IMR-90 (cell line): ENCODE measurements around the gene RUNX2. TPM values are rescaled to one million over a fixed set of nuclear protein-coding genes. Genes with fewer than 3 reads are reported as not detected.

Experiments
- ATAC-seq: fragments of 200-7000 bp; cut with Tn5 transposase; 2 replicates; pipeline ENCODE4 v1.9.1; 2020; ENCODE audit warnings: low read depth, mild to moderate bottlenecking, moderate library complexity
- BruUV-seq: library from RNA; stranded (reverse); fragments of 400-500 nt; replicated peaks from 2 replicates; lab custom pipeline; 2021; lab: Mats Ljungman, UMichigan
- CTCF ChIA-PET: fragments of 300-600 bp; formaldehyde crosslinking; extraction: SDS; loops from one replicate; lab custom pipeline; 2021; ENCODE audit warnings: antibody characterized with exemption; lab: Yijun Ruan, JAX
- POLR2A ChIA-PET: fragments of 300-600 bp; sonication (Branson Sonifier 250); formaldehyde crosslinking; loops from one replicate; lab custom pipeline; 2022; ENCODE audit warnings: antibody characterized with exemption; ENCODE audit not compliant: unreplicated experiment; lab: Charles Lee
- DNase-seq: peaks from one replicate; pipeline ENCODE4 v3.0.0; 2013
- H2AFZ ChIP-seq: replicated peaks from 2 replicates; pipeline ENCODE3; 2013; ENCODE audit warnings: low read length, mild to moderate bottlenecking; ENCODE audit not compliant: poor library complexity
- H2AK5ac ChIP-seq: 2 replicates; pipeline ENCODE4 v1.6.1; 2013; ENCODE audit warnings: low read depth, low read length, inconsistent platforms
- H2AK9ac ChIP-seq: replicated peaks from 2 replicates; pipeline ENCODE3; 2013; ENCODE audit warnings: mild to moderate bottlenecking, low read depth, low read length, moderate library complexity; ENCODE audit not compliant: poor library complexity
- H2BK120ac ChIP-seq: 2 replicates; pipeline ENCODE4 v1.6.1; 2013; ENCODE audit warnings: low read depth, low read length, inconsistent platforms
- H2BK15ac ChIP-seq: 3 replicates; pipeline ENCODE4 v1.6.1; 2013; ENCODE audit warnings: low read depth, low read length, inconsistent platforms
- H2BK20ac ChIP-seq: 2 replicates; pipeline ENCODE4 v1.6.1; 2013; ENCODE audit warnings: low read depth, mild to moderate bottlenecking, inconsistent platforms, low read length, moderate library complexity
- H2BK5ac ChIP-seq: 2 replicates; pipeline ENCODE4 v1.6.1; 2013; ENCODE audit warnings: mild to moderate bottlenecking, low read depth, low read length, inconsistent platforms; ENCODE audit not compliant: poor library complexity, severe bottlenecking
- H3K14ac ChIP-seq: replicated peaks from 2 replicates; pipeline ENCODE4 v1.6.1; 2013; ENCODE audit warnings: low read depth, low read length, inconsistent platforms
- H3K18ac ChIP-seq: 2 replicates; pipeline ENCODE4 v1.6.1; 2013; ENCODE audit warnings: low read depth, low read length, control low read depth
- H3K23ac ChIP-seq: 2 replicates; pipeline ENCODE4 v1.6.1; 2013; ENCODE audit warnings: low read depth, low read length, inconsistent platforms
- H3K27ac ChIP-seq: 2 replicates; pipeline ENCODE4 v1.5.1; 2013; ENCODE audit warnings: mild to moderate bottlenecking, control low read depth, low read length; ENCODE audit not compliant: insufficient read depth
- H3K27me3 ChIP-seq: 2 replicates; pipeline ENCODE4 v1.6.1; 2013; ENCODE audit warnings: low read length; ENCODE audit not compliant: control insufficient read depth, insufficient read depth
- H3K36me3 ChIP-seq: 2 replicates; pipeline ENCODE4 v1.6.1; 2013; ENCODE audit warnings: low read length, mixed read lengths; ENCODE audit not compliant: control insufficient read depth, insufficient read depth
- H3K4ac ChIP-seq: 2 replicates; pipeline ENCODE4 v1.6.1; 2013; ENCODE audit warnings: low read depth, low read length, inconsistent platforms
- H3K4me1 ChIP-seq: 2 replicates; pipeline ENCODE4 v1.6.1; 2013; ENCODE audit warnings: low read length, mixed read lengths; ENCODE audit not compliant: control insufficient read depth, insufficient read depth
- H3K4me2 ChIP-seq: 2 replicates; pipeline ENCODE4 v1.6.1; 2013; ENCODE audit warnings: low read depth, mild to moderate bottlenecking, control low read depth, low read length, moderate library complexity
- H3K4me3 ChIP-seq: 2 replicates; pipeline ENCODE4 v1.5.1; 2013; ENCODE audit warnings: low read depth, mild to moderate bottlenecking, control low read depth, low read length, moderate library complexity; ENCODE audit not compliant: insufficient read depth
- H3K56ac ChIP-seq: 2 replicates; pipeline ENCODE4 v1.6.1; 2013; ENCODE audit warnings: low read length, inconsistent platforms; ENCODE audit not compliant: insufficient read depth; ENCODE audit errors: extremely low read depth
- H3K79me1 ChIP-seq, 2 experiments: 2 replicates each; pipeline ENCODE4 v1.6.1; 2013; ENCODE audit warnings: low read length in 2 of 2, inconsistent platforms in 1 of 2, low read depth in 1 of 2
- H3K9ac ChIP-seq: 2 replicates; pipeline ENCODE4 v1.6.1; 2013; ENCODE audit warnings: low read depth, low read length, control low read depth
- H3K9me1 ChIP-seq: 2 replicates; pipeline ENCODE4 v1.6.1; 2013; ENCODE audit warnings: low read length, inconsistent platforms; ENCODE audit not compliant: insufficient read depth
- H3K9me3 ChIP-seq: 2 replicates; pipeline ENCODE4 v1.6.1; 2013; ENCODE audit warnings: low read length; ENCODE audit not compliant: control insufficient read depth, insufficient read depth
- H4K20me1 ChIP-seq: 2 replicates; pipeline ENCODE4 v1.6.1; 2013; ENCODE audit warnings: low read length, inconsistent platforms; ENCODE audit not compliant: insufficient read depth
- H4K5ac ChIP-seq: 2 replicates; pipeline ENCODE4 v1.6.1; 2013; ENCODE audit warnings: mild to moderate bottlenecking, low read depth, low read length, control low read depth
- H4K8ac ChIP-seq, 2 experiments: 2 replicates each; pipeline ENCODE4 v1.6.1; 2013; ENCODE audit warnings: low read depth in 2 of 2, low read length in 2 of 2, control low read depth in 1 of 2, inconsistent platforms in 1 of 2
- H4K91ac ChIP-seq: 2 replicates; pipeline ENCODE4 v1.6.1; 2013; ENCODE audit warnings: low read depth, low read length, inconsistent platforms; ENCODE audit not compliant: insufficient read depth
- BHLHE40 ChIP-seq: fragments of 150-350 bp; IDR thresholded peaks from 2 replicates; pipeline ENCODE4 v1.6.1; 2016; ENCODE audit warnings: mild to moderate bottlenecking, low read depth, low read length
- CEBPB ChIP-seq: IDR thresholded peaks from 2 replicates; pipeline ENCODE4 v1.6.1; 2012; ENCODE audit warnings: low read depth, low read length, improper control_type of control experiment
- CHD1 ChIP-seq: IDR thresholded peaks from 2 replicates; pipeline ENCODE4 v1.6.1; 2012; ENCODE audit warnings: low read depth, low read length, improper control_type of control experiment
- CTCF ChIP-seq: conservative IDR thresholded peaks from 2 replicates; pipeline ENCODE4 v1.5.1; 2012; ENCODE audit warnings: mild to moderate bottlenecking, low read depth, low read length, improper control_type of control experiment
- ELK1 ChIP-seq: fragments of 150-350 bp; IDR thresholded peaks from 2 replicates; pipeline ENCODE4 v1.6.1; 2016; ENCODE audit warnings: low read depth, mild to moderate bottlenecking, low read length, moderate library complexity, borderline replicate concordance
- FOS ChIP-seq: fragments of 150-350 bp; IDR thresholded peaks from 2 replicates; pipeline ENCODE4 v1.6.1; 2016; ENCODE audit warnings: low read depth, low read length
- MAFK ChIP-seq: IDR thresholded peaks from 2 replicates; pipeline ENCODE4 v1.6.1; 2012; ENCODE audit warnings: low read depth, low read length, improper control_type of control experiment
- MAZ ChIP-seq: IDR thresholded peaks from 2 replicates; pipeline ENCODE4 v1.6.1; 2012; ENCODE audit warnings: low read depth, mild to moderate bottlenecking, low read length, improper control_type of control experiment, moderate library complexity, borderline replicate concordance
- MXI1 ChIP-seq: IDR thresholded peaks from 2 replicates; pipeline ENCODE4 v1.6.1; 2012; ENCODE audit warnings: low read depth, mild to moderate bottlenecking, low read length, moderate library complexity, borderline replicate concordance
- NFE2L2 ChIP-seq: fragments of 150-350 bp; IDR thresholded peaks from 2 replicates; pipeline ENCODE4 v1.6.1; 2016; ENCODE audit warnings: low read depth, mild to moderate bottlenecking, low read length
- POLR2A ChIP-seq: IDR thresholded peaks from 2 replicates; pipeline ENCODE4 v1.6.1; 2012; ENCODE audit warnings: mild to moderate bottlenecking, low read depth, low read length
- RAD21 ChIP-seq: IDR thresholded peaks from 2 replicates; pipeline ENCODE4 v1.6.1; 2012; ENCODE audit warnings: low read length, improper control_type of control experiment
- RCOR1 ChIP-seq: IDR thresholded peaks from 2 replicates; pipeline ENCODE4 v1.6.1; 2012; ENCODE audit warnings: mild to moderate bottlenecking, low read length, improper control_type of control experiment; ENCODE audit not compliant: insufficient replicate concordance
- RFX5 ChIP-seq: IDR thresholded peaks from 2 replicates; pipeline ENCODE4 v1.8.0; 2012; ENCODE audit warnings: low read depth, mild to moderate bottlenecking, low read length, moderate library complexity
- SMC3 ChIP-seq: fragments of 150-350 bp; IDR thresholded peaks from 2 replicates; pipeline ENCODE4 v1.6.1; 2016; ENCODE audit warnings: low read depth, mild to moderate bottlenecking, antibody characterized with exemption, low read length, moderate library complexity
- USF2 ChIP-seq: fragments of 150-350 bp; IDR thresholded peaks from 2 replicates; pipeline ENCODE4 v1.6.1; 2017; ENCODE audit warnings: mild to moderate bottlenecking, antibody characterized with exemption, low read length, low read depth
- WGBS, 2 experiments: methylation state at CpG; one replicate each; pipeline versions ENCODE4 v1.1.5 to v1.1.7; 2013; ENCODE audit warnings: missing lambda C conversion rate in 2 of 2; ENCODE audit not compliant: insufficient read length in 1 of 2; ENCODE audit errors: extremely low coverage in 2 of 2; 5-methylcytosine and 5-hydroxymethylcytosine counted together
- dilution Hi-C: fragments of 300-500 bp; cut with HindIII; formaldehyde crosslinking; loops from one replicate; pipeline ENCODE4 v1.14.3; 2018; ENCODE audit warnings: low sequenced_read_pairs; ENCODE audit not compliant: unreplicated experiment
- in situ Hi-C: fragments of 300-500 bp; cut with MboI; formaldehyde crosslinking; loops from 3 replicates; pipeline ENCODE4 v1.14.3; 2019; ENCODE audit warnings: low sequenced_read_pairs, inconsistent platforms, mixed read lengths
- intact Hi-C: fragments of 100-400 bp; cut with micrococcal nuclease; formaldehyde crosslinking; loops from 2 replicates; pipeline ENCODE4 v1.10.0; 2022
- polyA plus RNA-seq, 3 experiments: library from polyadenylated mRNA; depleted of rRNA; stranded (reverse); fragments of >200 nt; gene quantifications; 2 replicates each; pipeline ENCODE4 v1.2.3, GENCODE V29; 2012; ENCODE audit warnings: low replicate concordance in 1 of 3
- total RNA-seq: library from RNA; depleted of rRNA; stranded (reverse); fragments of >200 nt; gene quantifications from 2 replicates; pipeline ENCODE4 v1.2.3, GENCODE V29; 2012

The RUNX2 gene
- total and polyA plus RNA-seq, 2 of the 4 experiments (the other 2 are of a cell fraction), result 2.3 to 4.7 TPM

GRCh38 chr6:45495429-45496084 lies 167.4 kb downstream of the RUNX2 start:
- no peak overlapping the region for H2BK120ac ChIP-seq
- no peak overlapping the region for H3K4ac ChIP-seq
- in situ Hi-C loops (no loop called here), dilution Hi-C loops (no loop called here), intact Hi-C loops (no loop called here)
- peaks cover 10% of the 10 kb centered on the region for H3K9me1 ChIP-seq
- ATAC-seq (no peak), DNase-seq (no peak)
- TF ChIP-seq MAFK, result no peak
- TF ChIP-seq CTCF, result no peak
- no peak for TF ChIP-seq FOS
- TF ChIP-seq RAD21, result no peak
- no peak for TF ChIP-seq BHLHE40
- no peak for TF ChIP-seq SMC3
- TF ChIP-seq RFX5, result no peak
- TF ChIP-seq MAZ, result no peak
- TF ChIP-seq RCOR1, result no peak
- no peak for TF ChIP-seq CEBPB
- no peak for TF ChIP-seq NFE2L2
- no peak for TF ChIP-seq MXI1
- TF ChIP-seq POLR2A, result no peak
- no peak for TF ChIP-seq USF2
- no peak for TF ChIP-seq CHD1
- TF ChIP-seq ELK1, result no peak
- no peak overlapping the region for H3K4me3 ChIP-seq
- no peak overlapping the region for H3K23ac ChIP-seq
- no peak overlapping the region for H3K14ac ChIP-seq
- H2BK20ac ChIP-seq, result no peak overlapping the region
- WGBS, 2 experiments, result no CpG with 5 or more reads among the region's 3 CpGs
- no peak overlapping the region for H4K91ac ChIP-seq
- no peaks in the 10 kb centered on the region for H4K20me1 ChIP-seq
- no TSS peak for BruUV-seq
- H2AK9ac ChIP-seq, result no peak overlapping the region
- H3K36me3 ChIP-seq, result no peaks in the 10 kb centered on the region; the same call in 1 of the 2 replicates
- no peak overlapping the region for H2AFZ ChIP-seq
- peaks cover 0 to 36% of the 10 kb centered on the region in 2 experiments; a peak in 3 of 4 replicates for H3K79me1 ChIP-seq
- no peak overlapping the region for H3K4me2 ChIP-seq
- H2AK5ac ChIP-seq, result no peak overlapping the region
- H2BK15ac ChIP-seq, result no peak overlapping the region
- H4K8ac ChIP-seq, result no peak overlapping the region
- peaks cover 11% of the 10 kb centered on the region for H3K4me1 ChIP-seq
- no peak overlapping the region for H3K56ac ChIP-seq
- ChIA-PET CTCF (no interaction called here), POLR2A (no interaction called here)
- no peak overlapping the region for H3K9ac ChIP-seq
- no peak overlapping the region for H3K27ac ChIP-seq
- H4K5ac ChIP-seq, result no peak overlapping the region
- H3K9me3 ChIP-seq, result no peaks in the 10 kb centered on the region
- no peak overlapping the region for H3K18ac ChIP-seq
- H3K27me3 ChIP-seq, result no peaks in the 10 kb centered on the region
- H2BK5ac ChIP-seq, result no peak overlapping the region
